HUES48 (cell line): Measurements from ENCODE around the gene KHDC1.
"Not testable (repeated sequence)": the region's sequence is repeated elsewhere in the genome, so short reads cannot be mapped to it uniquely, and the experiment has no call there.

Experiments used
- H3K27ac ChIP-seq: one replicate; pipeline ENCODE4 v1.7.0; 2013; ENCODE audit warnings: low read depth, low read length, inconsistent platforms
- H3K27me3 ChIP-seq: 2 replicates; pipeline ENCODE4 v1.6.1; 2013; ENCODE audit warnings: mild to moderate bottlenecking, low read length; ENCODE audit not compliant: control insufficient read depth, insufficient read depth
- H3K36me3 ChIP-seq: 2 replicates; pipeline ENCODE4 v1.6.1; 2013; ENCODE audit warnings: low read length; ENCODE audit not compliant: control insufficient read depth, insufficient read depth
- H3K4me1 ChIP-seq: 2 replicates; pipeline ENCODE4 v1.6.1; 2013; ENCODE audit warnings: mild to moderate bottlenecking, low read length; ENCODE audit not compliant: control insufficient read depth, insufficient read depth
- H3K4me3 ChIP-seq: 2 replicates; pipeline ENCODE4 v1.5.1; 2013; ENCODE audit warnings: mild to moderate bottlenecking, low read depth, low read length
- H3K9ac ChIP-seq: 2 replicates; pipeline ENCODE4 v1.6.1; 2013; ENCODE audit warnings: mild to moderate bottlenecking, low read depth, low read length, moderate library complexity
- H3K9me3 ChIP-seq: 2 replicates; pipeline ENCODE4 v1.6.1; 2013; ENCODE audit warnings: low read length; ENCODE audit not compliant: control insufficient read depth, insufficient read depth

Gene KHDC1

DNA sequence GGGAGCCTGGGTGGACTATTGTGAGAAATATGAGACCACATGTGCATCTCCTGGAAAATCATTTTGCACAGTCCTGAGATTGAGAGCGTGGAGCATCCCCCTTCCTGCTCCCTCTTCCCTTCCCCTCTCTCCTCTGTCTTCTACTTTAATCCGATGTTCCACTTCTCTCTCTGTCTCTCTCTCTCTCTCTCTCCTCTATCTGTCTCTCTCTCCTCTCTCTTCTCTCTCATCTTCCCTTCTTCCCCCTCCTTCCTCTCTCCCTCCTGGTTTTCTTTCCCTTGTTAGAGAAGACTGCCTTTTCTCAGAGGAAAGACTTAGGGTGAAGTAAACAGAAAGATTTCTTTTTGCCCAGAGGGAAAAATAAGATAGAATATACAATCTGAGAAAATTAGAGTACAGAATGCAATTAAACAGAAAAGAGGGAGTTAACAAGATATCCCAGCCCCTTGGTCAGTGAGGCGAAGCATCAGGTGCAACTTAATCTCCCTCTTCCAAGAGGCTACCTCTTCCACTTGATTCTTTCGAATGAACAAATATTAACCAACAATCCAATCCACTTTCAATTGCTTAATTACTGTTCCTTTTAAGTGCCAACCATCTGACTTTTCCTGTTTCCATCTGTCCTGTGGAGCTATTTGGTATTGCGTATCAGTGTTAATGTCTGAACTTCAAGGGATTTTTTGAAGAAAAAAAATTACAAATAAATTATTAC lies 14.6 kb downstream of the KHDC1 start:
- Histone ChIP-seq H3K27ac (no peak overlapping the region), H3K4me1 (no peaks in the 10 kb centered on the region), H3K27me3 (no peaks in the 10 kb centered on the region), H3K9ac (no peak overlapping the region), H3K4me3 (no peak overlapping the region), H3K36me3 (no peaks in the 10 kb centered on the region), H3K9me3 (no peaks in the 10 kb centered on the region)

DNA sequence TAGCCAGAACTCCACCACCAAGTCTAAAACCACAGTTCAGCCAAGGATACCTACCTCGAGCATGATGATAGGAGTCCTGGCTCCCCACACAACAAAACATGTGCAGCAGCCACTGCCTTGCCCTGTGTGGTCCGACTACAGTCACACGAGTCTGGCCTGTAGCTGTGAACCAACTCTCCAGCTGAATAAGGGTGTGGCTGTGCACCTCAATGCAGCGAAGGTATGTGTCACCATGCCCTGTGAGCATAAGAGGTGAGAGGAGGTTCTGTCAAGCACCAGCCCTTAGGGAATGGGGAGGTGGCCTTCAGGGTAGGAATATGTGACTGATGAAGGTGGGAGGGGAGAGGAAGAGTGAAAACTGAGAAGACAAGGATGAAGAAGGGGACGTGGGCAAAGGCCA lies 21.0 kb downstream of the KHDC1 start:
- H3K4me1 ChIP-seq = no peaks in the 10 kb centered on the region
- no peaks in the 10 kb centered on the region for H3K27me3 ChIP-seq
- H3K9ac ChIP-seq = no peak overlapping the region
- H3K36me3 ChIP-seq = no peaks in the 10 kb centered on the region
- no peak overlapping the region for H3K4me3 ChIP-seq
- H3K27ac ChIP-seq = no peak overlapping the region
- no peaks in the 10 kb centered on the region for H3K9me3 ChIP-seq

DNA sequence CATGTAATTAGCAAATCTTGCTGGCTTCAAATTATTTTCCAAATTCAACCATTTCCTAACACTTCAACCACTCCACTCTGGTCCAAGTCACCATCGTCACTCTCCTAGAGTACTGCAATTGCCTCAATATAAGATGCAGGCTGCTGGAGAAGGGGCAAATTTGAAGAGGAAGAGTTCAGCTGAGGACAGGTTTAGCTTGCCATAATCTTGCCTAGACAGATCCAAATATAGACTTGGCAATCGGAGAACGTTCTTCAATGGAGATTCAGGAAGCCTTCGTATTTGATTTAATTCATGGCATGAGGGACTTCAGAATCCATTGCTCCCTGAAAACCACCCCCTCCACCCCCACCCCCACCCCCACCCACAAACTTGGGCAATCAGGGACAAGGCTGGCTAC lies 22.3 kb downstream of the KHDC1 start:
- Histone ChIP-seq H3K27ac (no peak overlapping the region), H3K4me1 (no peaks in the 10 kb centered on the region), H3K27me3 (no peaks in the 10 kb centered on the region), H3K9ac (no peak overlapping the region), H3K4me3 (no peak overlapping the region), H3K9me3 (no peaks in the 10 kb centered on the region), H3K36me3 (no peaks in the 10 kb centered on the region)

- H3K9me3 ChIP-seq = no peaks in the 10 kb centered on the region
- H3K4me3 ChIP-seq = no peak overlapping the region
- H3K27me3 ChIP-seq = no peaks in the 10 kb centered on the region
- H3K9ac ChIP-seq = no peak overlapping the region
- H3K4me1 ChIP-seq = 0 out of 2 replicates have a peak, but pooled peaks cover 4% of the 10 kb centered on the region
- no peak overlapping the region for H3K27ac ChIP-seq
- no peaks in the 10 kb centered on the region for H3K36me3 ChIP-seq
Measured at GRCh38 chr6:73236144-73236750, 26.7 kb downstream of the KHDC1 start.

GRCh38 chr6:73234733-73235132 lies 28.3 kb downstream of the KHDC1 start:
- H3K27ac ChIP-seq = no peak overlapping the region
- 0 out of 2 replicates have a peak, but pooled peaks cover 4% of the 10 kb centered on the region for H3K4me1 ChIP-seq
- H3K9me3 ChIP-seq = no peaks in the 10 kb centered on the region
- no peak overlapping the region for H3K4me3 ChIP-seq
- H3K27me3 ChIP-seq = no peaks in the 10 kb centered on the region
- H3K36me3 ChIP-seq = no peaks in the 10 kb centered on the region
- H3K9ac ChIP-seq = no peak overlapping the region

DNA sequence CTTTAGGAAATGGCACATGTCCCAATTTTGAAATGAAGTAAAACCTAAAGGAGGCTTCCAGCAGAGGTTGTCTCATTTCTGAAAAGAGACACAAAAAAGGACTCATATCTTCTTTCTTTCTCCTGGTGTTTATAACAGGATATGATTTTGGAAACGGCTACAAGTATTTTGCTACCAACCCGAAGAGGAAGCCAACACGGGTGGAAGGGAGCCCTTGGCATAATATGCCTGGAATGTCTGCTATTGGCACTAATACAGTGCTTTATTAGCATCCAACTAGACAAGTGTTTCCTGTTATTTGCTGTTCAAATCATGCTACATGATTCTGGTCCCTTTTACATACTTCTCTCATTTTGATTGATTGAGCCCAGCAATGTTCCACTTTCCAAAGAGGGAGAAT lies 29.0 kb downstream of the KHDC1 start:
- H3K27me3 ChIP-seq, H3K4me3 ChIP-seq, H3K4me1 ChIP-seq, H3K9me3 ChIP-seq, H3K27ac ChIP-seq, H3K9ac ChIP-seq, H3K36me3 ChIP-seq: not testable (repeated sequence)

DNA sequence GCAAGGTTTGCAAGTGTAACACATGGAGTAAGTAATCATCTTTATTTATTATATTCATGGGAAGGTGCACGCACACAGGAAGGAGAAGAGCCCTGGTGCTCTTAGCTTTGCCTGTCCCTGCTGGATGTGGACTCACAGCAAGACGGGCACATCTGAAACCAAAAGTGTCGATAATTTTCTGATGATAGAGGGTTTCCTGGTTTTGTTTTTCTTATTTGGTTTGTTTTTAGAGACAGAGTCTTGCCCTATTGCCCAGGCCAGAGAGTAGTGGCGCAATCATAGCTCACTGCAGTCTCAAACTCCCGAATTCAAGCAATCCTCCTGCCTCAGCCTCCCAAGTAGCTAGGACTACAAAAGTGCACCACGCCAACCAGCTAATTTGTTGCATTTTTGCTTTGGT lies 29.9 kb downstream of the KHDC1 start:
- no peaks in the 10 kb centered on the region for H3K9me3 ChIP-seq
- no peak overlapping the region for H3K27ac ChIP-seq
- H3K27me3 ChIP-seq = no peaks in the 10 kb centered on the region
- no peaks in the 10 kb centered on the region for H3K36me3 ChIP-seq
- H3K4me1 ChIP-seq = 0 out of 2 replicates have a peak, but pooled peaks cover 4% of the 10 kb centered on the region
- H3K9ac ChIP-seq = no peak overlapping the region
- H3K4me3 ChIP-seq = no peak overlapping the region

DNA sequence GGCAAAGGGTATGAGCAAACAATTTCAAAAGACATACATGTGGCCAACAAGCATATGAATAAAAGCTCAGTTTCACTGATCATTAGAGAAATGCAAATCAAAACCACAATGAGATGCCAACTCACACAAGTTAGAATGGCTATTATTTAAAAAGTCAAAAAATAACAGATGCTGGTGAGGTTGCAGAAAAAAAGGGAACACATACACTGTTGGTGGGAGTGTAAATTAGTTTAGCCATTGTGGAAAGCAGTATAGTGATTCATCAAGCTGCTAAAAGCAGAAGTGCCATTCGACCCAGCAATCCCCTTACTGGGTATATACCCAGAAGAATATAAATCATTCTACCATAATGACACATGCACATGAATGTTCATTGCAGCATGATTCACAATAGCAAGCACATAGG lies 31.0 kb downstream of the KHDC1 start:
- Histone ChIP-seq H3K4me3 (no peak overlapping the region), H3K9me3 (no peaks in the 10 kb centered on the region), H3K36me3 (no peaks in the 10 kb centered on the region), H3K4me1 (0 out of 2 replicates have a peak, but pooled peaks cover 4% of the 10 kb centered on the region), H3K9ac (no peak overlapping the region), H3K27ac (no peak overlapping the region), H3K27me3 (no peaks in the 10 kb centered on the region)

DNA sequence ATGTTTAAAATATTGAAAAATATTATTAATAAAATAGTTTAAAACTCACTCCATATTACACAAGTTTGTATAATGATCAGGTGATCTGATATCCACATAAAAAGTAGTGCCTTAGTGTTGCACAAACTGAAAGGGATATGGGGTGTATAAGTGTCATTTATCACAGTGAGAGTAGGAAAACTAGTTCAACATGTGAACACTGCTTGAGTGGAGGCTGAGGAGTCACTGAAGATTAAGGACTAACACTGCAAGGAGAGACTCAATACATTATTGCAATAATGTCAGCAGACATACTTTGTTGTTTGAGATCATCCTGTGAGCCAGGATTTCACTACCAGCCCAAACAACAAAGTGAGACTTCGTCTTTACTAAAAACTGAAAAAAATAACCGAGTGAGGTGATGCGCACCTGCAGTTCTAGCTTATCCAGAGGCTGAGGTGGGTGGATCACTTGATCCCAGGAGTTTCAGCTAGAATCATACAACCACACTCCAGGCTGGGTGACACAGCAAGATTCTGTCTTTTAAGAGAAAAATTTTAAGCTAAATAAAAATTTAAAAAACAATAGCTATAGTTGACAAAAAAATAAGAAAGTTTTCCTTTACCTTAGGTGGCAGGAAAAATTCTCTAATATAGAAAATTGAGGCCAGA lies 35.3 kb downstream of the KHDC1 start:
- no peaks in the 10 kb centered on the region for H3K36me3 ChIP-seq
- H3K27me3 ChIP-seq = no peaks in the 10 kb centered on the region
- no peak overlapping the region for H3K27ac ChIP-seq
- H3K9ac ChIP-seq = no peak overlapping the region
- 0 out of 2 replicates have a peak, but pooled peaks cover 4% of the 10 kb centered on the region for H3K4me1 ChIP-seq
- H3K9me3 ChIP-seq = no peaks in the 10 kb centered on the region
- H3K4me3 ChIP-seq = no peak overlapping the region

- H3K36me3 ChIP-seq = no peaks in the 10 kb centered on the region
- no peaks in the 10 kb centered on the region for H3K27me3 ChIP-seq
- no peaks in the 10 kb centered on the region for H3K4me1 ChIP-seq
- no peak within 1 kb of the TSS for H3K27ac ChIP-seq
- H3K9ac ChIP-seq = no peak within 1 kb of the TSS
- no peak within 1 kb of the TSS for H3K4me3 ChIP-seq
- H3K9me3 ChIP-seq = no peaks in the 10 kb centered on the region
Measured at GRCh38 chr6:73225396-73225795, 37.6 kb downstream of the KHDC1 start, which contains the start of gene KHDC1L. KHDC1L (minus strand) TSS chr6:73225496; CDS start chr6:73225408, 88 bp downstream.

GRCh38 chr6:73216859-73217258 lies 46.1 kb downstream of the KHDC1 start:
- Histone ChIP-seq H3K36me3 (no peaks in the 10 kb centered on the region), H3K9me3 (no peaks in the 10 kb centered on the region), H3K27me3 (no peaks in the 10 kb centered on the region), H3K9ac (no peak overlapping the region), H3K4me3 (no peak overlapping the region), H3K4me1 (no peaks in the 10 kb centered on the region), H3K27ac (no peak overlapping the region)
